ENCODE results near the gene UBC.
"Not testable (repeated sequence)": the region's sequence is repeated elsewhere in the genome, so short reads cannot be mapped to it uniquely, and the experiment has no call there.

Gene UBC

DNA sequence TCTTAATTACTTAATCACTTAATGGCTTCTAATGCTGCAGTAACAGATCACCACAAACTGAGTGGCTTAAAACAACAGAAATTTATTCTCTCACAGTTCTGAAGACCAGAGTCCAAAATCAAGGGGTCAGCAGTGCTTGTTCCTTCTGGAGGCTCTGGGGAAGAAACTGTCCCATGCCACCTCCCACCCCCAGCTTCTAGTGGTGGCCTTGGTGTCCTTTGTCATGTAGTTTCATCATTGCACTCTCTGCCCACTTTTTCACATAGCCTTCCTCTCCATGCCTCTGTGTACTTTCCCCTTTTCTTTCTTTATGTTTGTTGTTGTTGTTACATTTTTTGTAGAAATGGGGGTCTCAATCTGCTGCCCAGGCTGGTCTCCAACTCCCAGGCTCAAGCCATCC lies 16.1 kb upstream of the UBC start:
- DNase-seq: no peak

DNA sequence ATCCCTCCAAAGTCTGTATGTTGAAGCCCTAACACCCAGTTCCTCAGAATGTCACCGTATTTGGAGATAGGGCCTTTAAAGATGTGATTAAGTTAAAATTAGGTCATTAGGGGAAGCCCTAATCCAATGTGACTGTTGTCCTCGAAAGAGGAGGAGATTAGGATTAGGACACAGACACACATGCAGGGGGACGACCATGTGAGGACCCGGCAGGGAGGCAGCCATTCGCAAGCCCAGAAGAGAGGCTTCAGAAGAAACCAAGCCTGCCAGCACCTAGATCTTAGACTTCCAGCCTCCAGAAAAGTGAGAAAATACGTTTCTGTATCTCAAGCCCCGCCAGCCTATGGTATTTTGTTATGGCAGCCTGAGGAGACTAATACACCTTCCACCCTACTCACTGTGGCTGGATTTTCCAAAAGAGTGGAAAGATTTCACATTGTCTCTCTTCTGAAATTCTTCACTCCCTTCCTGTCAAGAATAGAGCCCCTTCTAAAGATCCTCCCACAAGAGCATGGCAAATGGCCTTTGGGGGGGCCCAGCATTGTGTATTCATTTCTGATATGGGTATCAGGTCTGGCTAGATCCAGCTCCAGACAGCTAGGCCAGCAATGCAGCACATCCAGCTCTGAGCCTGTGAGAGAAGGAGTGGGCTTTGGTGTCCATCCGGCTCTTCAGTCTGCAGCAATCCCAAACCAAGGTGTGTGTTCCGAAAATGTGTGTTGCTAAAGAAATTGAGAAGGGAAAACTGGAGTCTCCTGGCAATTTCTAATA lies 15.4 kb upstream of the UBC start:
- no peak for DNase-seq

DNA sequence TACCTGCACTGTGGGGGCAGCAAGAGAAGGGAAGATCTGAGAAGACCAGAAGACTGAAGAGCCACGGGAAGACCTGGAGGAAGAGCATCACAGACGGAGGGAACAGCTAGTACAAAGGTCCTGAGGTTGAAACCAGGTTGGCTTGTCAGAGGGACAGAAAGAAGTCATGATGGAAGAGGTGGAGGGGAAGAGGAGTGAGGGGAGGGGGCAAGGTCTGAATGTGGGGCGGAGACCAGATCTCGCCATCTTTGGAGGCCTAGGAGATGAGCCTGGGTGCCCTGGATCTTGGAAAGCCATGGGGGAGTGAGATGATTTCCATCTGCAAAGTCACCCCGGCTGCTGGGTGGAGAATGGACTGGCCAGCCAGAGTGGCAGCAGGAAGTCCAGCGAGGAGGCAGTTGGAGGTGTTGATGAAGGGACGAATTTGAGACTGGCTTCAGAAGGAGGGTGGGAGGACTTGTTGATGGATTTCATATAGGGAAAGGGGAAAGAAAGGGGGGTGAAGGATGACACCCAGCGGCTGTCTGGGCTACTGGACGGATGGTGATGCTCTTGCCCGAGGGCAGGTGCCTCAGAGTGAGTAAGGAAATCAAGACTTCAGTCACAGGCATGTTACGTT lies 14.6 kb upstream of the UBC start:
- no peak for DNase-seq

DNA sequence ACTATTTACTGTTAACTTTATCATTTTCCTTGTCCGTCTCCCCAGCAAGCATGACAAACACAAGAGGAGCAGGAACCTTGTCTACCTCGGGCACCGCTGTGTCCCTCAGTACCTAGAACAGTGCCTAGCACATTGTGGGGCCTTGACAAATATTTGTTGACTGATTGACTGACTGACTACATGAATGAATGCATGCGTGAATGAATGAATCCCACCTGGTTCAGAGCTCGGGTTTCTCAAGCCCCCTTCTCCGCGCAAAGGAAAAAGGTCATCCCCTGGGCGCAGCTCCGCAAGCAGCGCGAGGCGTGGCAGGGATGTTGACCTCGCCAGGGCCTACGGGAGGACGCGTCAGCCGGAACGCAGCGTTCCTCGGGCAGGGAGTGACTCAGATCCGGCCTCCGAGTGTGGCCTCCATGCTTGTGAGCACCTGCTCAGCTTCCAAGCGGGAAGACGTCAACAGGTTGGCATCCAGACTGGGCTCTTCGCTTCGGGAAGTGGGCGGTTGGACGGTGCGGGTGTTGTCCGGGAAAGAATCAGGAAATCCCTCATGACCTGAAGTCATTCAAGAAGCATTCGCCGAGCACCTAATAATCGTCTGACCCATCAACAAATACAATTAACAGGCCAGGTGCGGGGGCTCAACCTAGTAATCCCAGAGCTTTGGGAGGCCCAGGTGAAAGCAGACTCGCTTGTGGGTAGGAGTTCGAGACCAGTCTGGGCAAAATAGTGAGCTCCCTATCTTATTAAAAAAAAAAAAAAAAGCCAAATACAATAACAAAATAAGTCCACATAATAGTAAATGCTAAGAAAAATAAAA lies 13.9 kb upstream of the UBC start:
- no peak for DNase-seq

DNA sequence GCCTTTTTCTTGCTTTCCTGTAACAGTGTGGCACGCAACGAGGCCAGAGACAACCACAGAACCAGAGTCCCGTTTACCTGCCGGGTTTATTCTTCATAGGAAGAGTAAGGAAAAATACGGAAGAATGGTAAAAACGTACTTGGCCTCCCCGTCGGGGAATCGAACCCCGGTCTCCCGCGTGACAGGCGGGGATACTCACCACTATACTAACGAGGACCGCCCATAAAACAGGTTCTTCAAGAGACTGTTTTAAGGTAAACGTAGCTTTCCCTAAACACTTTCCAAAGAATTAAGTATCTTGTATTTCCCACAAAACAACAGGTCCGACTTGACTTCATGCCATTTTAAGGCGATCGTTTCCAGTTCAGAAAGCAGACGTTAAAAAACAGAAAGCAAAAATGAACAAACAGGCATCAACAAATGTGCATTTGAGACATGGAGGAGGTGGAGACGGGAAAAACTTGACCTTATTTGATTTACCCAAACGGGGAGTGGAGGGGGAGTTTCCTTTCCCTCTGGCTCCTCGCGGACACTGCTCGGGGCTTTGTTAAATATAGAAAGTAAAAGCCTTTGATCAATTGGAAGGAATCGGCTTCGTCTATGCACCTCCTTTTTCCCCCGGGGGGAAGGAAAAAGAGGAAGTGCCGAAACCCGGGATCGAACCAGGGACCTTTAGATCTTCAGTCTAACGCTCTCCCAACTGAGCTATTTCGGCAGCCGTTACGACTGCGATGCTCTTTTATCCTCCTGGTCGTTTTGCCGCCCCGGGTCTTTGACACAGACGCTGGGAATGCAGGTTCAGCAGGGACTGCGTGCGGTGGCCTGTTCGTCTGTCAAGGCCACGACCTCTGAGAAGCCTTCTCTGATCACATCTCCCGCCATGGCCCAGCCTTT lies 13.0 kb upstream of the UBC start:
- DNase-seq: peak; percentile 94

DNA sequence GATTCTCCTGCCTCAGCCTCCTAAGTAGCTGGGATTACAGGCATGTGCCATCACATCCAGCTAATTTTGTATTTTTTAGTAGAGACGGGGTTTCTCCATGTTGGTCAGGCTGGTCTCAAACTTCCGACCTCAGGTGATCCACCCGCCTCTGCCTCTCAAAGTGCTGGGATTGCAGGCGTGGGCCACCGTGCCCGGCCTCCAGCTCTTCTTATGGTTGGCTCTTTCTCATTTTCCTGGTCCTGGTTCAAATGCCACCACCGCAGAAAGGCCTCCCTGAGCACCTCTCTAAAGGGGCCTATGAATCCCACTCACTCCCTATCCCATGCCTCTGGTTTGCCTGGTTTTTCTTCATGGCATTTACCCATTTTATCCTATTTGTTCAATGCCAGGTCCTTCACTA lies 11.3 kb upstream of the UBC start:
- DNase-seq: not testable (repeated sequence)

DNA sequence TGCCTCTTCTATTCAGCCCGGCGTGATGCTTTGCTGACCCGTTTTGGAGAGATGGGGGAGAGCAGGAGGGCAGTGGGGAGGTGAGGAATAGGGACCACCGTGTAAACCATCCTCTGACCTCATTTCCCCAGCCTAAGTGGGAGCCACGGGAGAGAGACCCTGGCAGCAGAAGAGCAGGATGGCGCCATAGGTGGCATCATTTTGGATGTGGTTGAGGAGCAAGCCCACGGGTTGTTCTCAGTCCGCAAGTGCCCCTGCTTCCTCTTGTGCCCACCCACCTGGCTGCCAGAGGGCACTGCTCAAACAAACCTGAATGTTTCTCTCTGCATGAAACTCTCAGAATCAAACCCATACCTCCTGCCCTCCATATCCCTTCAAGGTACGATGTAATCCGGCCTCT lies 10.7 kb upstream of the UBC start:
- DNase-seq: no peak

DNA sequence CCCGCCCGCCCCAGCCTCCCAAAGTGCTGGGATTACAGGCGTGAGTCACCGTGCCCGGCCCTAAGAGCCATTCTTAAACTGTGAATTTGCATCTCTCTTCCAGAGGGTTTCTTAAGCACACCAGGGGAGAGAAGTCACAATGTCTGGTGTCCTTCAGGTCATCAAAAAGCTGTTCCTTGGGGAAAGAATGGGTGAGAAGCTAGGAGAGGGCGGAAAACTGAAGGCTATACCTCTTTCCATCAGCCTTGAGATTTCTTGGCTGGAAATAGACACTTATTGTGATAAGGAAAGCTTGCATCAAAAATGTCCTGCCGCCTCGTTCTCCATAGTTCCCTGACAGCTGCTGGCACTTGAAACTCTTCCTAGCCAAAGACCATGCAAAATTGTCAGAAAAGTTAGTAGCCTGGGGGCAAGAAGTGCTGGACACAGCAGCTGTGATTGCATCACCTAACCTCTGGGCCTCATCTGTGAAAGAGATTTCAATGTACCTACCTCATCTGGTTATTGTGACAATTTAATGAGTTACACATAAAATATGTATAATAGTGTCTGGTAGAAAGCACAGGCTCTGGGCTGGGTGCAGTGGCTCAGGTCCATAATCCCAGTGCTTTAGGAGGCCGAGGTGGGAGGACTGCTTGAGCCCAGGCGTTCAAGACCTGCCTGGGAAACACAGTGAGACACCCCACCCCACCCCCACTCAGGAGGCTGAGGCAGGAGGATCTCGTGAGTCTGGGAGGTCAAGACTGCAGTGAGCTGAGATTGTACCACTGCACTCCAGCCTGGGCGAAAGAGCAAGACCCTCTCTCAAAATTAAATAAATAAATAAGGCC lies 9.7 kb upstream of the UBC start:
- DNase-seq: no peak

DNA sequence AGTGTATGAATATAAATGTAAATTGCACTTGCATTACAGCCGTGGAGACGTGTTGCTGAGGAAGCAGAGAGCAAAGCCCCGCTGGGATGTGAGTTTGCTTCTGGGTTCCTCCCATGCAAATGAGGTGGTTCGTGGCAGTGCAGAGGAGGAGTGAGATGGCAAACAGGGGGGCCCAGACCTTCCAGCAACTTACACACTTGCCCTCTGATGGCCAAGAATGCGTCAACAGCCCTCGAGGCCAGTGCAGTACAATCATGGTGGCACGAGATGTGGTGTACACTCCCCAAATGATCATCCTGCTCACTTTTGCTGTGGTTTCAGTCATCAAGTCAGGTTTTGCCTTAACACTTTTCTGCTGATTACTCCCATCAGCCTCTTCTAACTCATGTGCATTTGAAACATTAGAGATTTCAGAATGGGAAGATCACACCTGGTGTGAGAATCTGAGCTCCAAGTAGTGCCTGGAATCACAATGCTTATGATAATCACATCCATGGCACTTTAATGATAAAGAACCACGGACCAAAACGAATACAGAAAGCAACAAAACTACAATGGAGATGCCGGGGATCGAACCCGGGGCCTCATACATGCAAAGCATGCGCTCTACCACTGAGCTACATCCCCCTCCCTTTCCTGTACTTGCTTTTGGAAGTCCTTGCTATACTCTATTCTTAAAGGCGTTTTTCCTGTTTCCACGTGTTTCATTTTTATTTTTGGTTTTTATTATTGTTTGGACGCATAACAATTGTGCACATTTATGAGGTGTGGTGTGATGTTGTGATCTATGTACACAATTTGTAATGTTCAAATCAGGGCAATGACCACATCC lies 7.0 kb upstream of the UBC start:
- peak; percentile 82 to 86 for DNase-seq

DNA sequence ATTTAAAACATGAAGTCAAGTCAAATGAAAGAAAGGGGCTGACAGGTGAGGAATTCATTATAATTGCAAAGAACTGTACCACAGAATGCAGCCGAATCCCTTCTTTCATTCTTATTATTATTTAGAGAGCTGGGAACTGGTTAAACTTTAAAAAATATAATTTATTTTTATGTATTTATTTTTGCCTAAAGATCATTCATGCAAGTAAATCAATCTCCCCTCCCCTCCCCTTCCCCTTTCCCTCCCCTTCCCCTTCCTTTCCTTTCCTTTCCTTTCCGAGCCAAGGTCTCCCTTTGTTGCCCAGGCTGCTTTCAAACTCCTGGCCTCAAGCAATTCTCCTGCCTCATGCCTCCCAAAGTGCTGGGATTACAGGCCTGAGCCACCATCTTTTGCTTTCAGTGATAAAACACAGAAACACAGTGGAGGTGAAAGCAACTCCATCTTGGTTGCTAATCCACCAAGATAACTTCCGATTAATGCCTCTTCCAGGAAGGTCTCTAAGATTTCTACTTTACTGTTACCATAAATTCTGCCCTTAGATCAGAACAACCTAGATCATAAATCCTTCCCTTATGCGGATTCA lies 6.0 kb upstream of the UBC start:
- no peak for DNase-seq

DNA sequence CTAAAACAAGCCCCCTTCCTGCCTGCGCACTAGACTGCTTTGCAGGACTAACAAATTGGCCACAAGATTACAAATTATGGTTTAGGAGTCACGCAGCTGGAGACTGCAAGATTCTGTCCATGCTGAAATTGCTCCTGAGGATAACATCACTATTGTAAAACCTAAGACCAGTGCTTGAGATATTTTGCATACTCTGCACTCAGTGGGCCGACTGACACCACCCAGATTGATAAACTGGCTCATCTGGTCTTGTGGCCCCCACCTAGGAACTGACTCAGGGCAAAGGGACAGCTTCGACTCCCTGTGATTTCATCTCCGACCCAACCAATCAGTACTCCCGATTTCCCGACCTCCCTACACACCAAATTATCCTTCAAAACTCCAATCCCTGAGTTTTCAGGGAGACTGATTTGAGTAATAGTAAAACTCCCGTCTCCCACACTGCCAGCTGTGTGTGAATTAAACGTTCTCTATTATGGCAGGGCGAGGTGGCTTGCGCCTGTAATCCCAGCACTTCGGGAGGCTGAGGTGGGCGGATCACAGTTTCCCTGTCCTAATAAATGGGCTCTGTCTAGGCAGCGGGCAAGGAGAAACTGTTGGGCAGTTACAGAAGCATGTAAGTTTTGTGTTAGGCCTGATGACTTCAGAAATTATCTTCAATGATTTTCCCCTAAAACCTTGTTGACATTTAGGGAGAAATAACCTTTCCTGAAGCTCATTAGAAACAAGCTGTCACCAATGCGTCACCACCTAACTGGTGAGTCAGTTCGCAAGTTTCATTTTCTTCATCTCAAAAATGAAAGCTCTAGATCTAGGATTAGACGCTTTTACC lies 5.3 kb upstream of the UBC start:
- peak; percentile 59 to 81 for DNase-seq

DNA sequence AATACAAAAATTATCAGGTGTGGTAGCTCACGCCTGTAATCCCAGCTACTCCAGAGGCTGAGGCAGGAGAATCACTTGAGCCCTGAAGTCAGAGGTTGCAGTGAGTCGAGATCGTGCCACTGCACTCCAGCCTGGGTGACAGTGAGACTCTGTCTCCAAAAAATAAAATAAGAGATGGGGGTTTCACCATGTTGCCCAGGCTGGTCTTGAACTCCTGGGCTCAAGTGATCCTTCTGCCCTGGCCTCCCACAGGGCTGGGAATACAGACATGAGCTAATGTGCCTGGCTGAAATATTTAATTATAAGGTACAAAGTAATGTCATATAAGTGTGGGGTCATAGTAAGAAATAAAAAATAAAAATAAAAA lies 4.2 kb upstream of the UBC start:
- DNase-seq: not testable (repeated sequence)

DNA sequence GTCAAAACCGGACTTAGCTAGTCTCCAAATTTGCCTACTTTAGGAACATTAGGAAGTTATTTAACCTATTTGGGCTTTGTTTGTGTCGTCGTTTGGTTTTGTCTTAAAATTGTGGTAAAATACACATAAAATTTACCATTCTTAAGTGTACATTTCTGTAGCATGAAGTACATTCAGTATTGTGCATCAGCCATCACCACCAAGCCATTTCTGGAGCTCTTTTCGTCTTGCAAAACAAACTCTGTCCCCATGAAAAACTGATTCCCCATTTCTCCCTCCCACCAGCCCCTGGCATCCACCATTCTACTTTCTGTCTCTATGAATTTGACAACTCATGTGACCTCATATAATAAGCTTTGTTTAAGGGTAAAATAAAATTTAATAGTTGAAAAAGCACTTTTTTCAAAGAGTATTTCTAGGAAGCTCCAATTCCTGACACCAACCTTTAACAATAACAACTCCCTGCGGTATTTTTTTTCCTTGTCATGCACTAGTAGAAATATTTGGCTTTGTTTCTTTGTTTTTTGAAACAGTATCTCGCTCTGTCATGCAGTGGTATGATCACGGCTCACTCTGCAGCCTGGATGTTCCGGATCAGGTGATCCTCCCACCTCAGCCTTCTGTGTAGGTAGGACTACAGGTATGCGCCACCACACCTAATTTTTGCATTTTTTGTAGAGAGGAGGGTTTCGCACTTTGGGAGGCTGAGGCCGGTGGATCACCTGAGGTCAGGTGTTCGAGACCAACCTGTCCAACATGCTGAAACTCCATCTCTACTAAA lies 3.6 kb upstream of the UBC start:
- no peak for DNase-seq

DNA sequence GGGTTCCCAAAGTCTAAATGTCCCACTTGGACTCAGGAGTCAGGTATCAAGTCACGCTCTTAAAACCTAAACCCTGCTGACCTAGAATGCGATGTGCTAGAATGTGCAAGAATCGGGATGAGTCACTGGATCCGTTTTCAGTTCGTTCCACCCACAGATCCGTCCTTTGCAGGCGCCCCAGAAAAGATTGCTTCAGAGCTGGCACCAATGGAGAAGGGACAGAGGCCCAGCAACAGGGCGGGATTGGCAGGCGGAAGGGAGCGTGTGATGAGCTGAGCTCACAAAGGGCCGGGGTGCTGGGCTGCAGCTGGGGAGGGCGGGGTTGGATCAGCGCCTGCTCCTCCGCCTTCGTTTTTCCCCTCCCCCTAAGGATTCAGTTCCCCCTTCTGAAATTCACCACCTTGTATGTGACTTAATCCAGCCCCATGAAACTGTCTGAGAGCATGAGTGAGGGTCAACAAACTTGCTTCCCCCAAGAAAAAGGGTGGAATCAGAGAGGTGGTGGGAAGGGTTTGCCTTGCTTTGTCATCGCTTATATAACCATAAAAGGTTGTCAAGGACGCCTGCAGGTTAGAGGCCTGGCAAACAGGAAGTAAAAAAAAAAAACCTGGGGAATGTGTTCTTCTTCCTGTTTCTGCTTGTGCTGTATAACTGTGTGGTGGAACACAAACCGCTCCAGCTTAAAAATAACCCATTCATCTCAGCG lies 2.8 kb upstream of the UBC start:
- DNase-seq: peak; percentile 97

DNA sequence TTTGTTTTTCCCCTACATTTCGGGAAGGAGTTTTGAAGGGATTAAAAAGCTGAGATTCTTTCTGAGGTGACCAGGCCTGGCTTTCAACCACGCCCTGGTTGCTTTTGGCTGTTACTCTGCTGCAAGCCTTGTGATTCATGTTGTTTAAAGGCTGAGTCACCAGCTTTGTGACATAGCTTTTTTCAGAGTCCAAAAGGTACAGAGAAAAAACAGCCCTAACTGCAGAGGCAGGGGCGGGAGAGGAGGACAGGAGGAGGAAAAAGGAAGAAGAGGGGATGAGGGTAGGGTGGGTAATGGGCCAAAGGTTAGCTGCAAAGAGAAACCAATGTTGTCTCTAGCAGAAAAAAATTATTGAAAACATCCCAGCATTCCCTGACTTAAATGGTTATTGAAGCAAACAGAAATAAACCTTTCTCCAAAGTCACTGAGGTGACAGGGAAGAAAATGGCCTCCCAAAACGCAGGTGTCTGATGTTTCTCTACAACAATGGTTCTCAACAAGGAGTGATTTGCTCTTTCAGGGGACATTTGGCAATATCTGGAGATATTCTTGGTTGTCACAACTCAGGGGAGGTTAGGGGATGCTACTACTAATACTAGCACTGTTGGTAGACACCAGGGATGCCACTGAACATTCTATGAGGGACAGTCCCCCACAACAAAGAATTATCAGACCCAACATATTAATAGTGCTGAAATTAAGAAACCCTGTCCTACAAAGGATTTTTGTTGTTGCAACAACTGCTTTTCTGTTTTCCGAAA lies 2.1 kb upstream of the UBC start:
- DNase-seq: peak; percentile 41 to 60

DNA sequence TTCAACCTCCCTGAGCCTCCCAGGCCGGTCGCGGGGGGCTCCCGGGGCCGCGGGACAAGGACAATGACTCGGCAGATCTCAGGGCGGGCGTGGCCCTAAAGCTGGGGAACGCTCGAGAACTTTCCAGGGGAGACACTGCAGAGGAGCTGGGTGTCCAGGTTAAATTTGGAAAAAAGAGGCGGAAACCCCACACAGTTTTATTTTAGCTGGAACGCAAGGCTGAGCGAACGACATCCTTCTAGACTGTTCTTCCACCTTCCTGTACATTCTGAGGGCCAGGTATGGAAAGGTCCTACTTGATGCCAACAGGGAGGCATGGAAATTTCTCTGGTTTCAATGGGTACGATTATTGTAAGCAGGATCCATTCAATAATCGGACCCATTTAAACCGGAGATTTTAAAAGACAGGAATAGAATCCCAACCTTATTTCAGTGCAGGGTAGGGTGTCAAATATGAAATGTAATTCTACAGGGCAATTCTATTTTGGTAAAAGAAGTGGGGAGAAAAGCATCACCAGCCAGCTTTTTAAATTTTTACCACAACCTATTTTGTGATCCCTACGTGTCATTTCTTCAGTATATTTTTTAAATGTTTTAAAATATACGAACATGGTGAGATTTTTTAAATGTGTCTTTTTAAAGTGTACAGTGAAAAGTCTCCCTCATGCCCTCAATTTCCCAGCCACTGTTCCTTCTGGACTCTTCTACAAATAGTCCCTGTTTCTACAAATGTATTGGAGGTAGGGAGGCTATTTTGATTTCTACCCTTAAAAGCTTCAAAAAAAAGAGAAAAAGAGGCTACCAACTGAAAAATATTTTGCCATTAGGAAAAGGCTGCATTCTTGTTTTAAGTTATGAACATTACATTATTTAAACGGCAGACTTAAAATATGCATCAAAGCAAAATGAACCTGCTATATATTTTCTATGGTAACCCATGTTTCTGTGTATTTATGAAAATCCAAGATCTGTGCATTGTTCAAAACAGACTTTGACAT lies 1.1 kb upstream of the UBC start:
- no peak for DNase-seq
